Globus pallidus (tissue), 1 donor: ENCODE measurements around the gene BAD.

Experiments used
- DNase-seq: peaks from one replicate; pipeline ENCODE4 v3.0.0-alpha.2; 2015; ENCODE audit warnings: low spot score

Gene BAD

GRCh38 chr11:64229090-64229743 lies 55.2 kb downstream of the BAD start:
- no peak for DNase-seq

GRCh38 chr11:64227405-64227956 lies 57.0 kb downstream of the BAD start:
- DNase-seq: no peak

GRCh38 chr11:64226507-64227051 lies 57.9 kb downstream of the BAD start:
- peak; percentile 46 for DNase-seq

GRCh38 chr11:64225608-64226506 lies 58.6 kb downstream of the BAD start, which contains the start of the genes NUDT22 and TRPT1:
TSS of gene NUDT22 (plus strand) at chr11:64226274. CDS start at chr11:64226653, 379 bp downstream.
TSS of gene TRPT1 (minus strand) at chr11:64226186. CDS start at chr11:64225860, 326 bp downstream.
- peak; percentile 82 for DNase-seq

- no peak for DNase-seq
Measured at GRCh38 chr11:64224891-64225607, 59.4 kb downstream of the BAD start.

- DNase-seq: no peak
Measured at GRCh38 chr11:64224151-64224890, 60.1 kb downstream of the BAD start.

GRCh38 chr11:64223001-64223651 lies 61.3 kb downstream of the BAD start:
- no peak for DNase-seq

- no peak for DNase-seq
Measured at GRCh38 chr11:64222651-64223000, 61.8 kb downstream of the BAD start.

GRCh38 chr11:64220798-64221197 lies 63.7 kb downstream of the BAD start:
- no peak for DNase-seq

GRCh38 chr11:64220271-64220670 lies 64.2 kb downstream of the BAD start:
- no peak for DNase-seq
